Uterus (tissue), 4 donors: ENCODE results near the gene OR51L1. TPM values are rescaled to one million over a fixed set of nuclear protein-coding genes. Genes with fewer than 3 reads are reported as not detected.

Experiments used
- DNase-seq, 2 donors: peaks; one replicate each; pipeline ENCODE4 v3.0.0-alpha.2; 2019 to 2020
- H3K27ac ChIP-seq, 2 donors: fragments of 200-600 bp; sonication (generic); 1 replicate in 1 of 2; 2 replicates in 1 of 2; pipeline ENCODE4 v1.5.1; 2016 to 2018
- H3K27me3 ChIP-seq, 2 donors: fragments of 200-600 bp; sonication (generic); one replicate each; pipeline ENCODE4 v1.5.1; 2018 to 2019; ENCODE audit warnings: control low read depth in 1 of 2
- H3K36me3 ChIP-seq, 2 donors: fragments of 200-600 bp; sonication (generic); one replicate each; pipeline ENCODE4 v1.5.1; 2019; ENCODE audit warnings: control low read depth in 1 of 2
- H3K4me1 ChIP-seq, 2 donors: fragments of 200-600 bp; sonication (generic); one replicate each; pipeline ENCODE4 v1.5.1; 2018 to 2019; ENCODE audit warnings: control low read depth in 1 of 2
- H3K4me3 ChIP-seq, 2 donors: fragments of 200-600 bp; sonication (generic); 1 replicate in 1 of 2; 2 replicates in 1 of 2; pipeline ENCODE4 v1.5.1; 2018 to 2019; ENCODE audit warnings: mild to moderate bottlenecking in 1 of 2
- H3K9me3 ChIP-seq, 2 donors: fragments of 200-600 bp; sonication (generic); one replicate each; pipeline ENCODE4 v1.5.1; 2019; ENCODE audit warnings: control low read depth in 1 of 2
- POLR2A ChIP-seq, 2 donors: fragments of 450-650 bp; IDR thresholded peaks; one replicate each; pipeline ENCODE4 v1.6.1; 2016; ENCODE audit warnings: antibody characterized with exemption in 2 of 2, mild to moderate bottlenecking in 1 of 2, moderate library complexity in 1 of 2
- intact Hi-C: fragments of 100-400 bp; cut with DNase I; formaldehyde crosslinking; loops from one replicate; pipeline ENCODE4 v1.15.1; 2023; ENCODE audit warnings: low total_unique reads
- total RNA-seq, 4 donors: library from RNA; depleted of rRNA in 3 of 4; stranded (reverse); fragments of >200 nt in 3 of 4; gene quantifications; one replicate each; pipeline versions ENCODE4 v1.1.0 to v1.2.4, GENCODE V29; 2014 to 2023
- TF ChIP-seq, protein P1 (sequence below), 4 experiments: fragments of 200-600 bp in 2 of 4; fragments of 450-650 bp in 2 of 4; sonication (generic) in 2 of 4; IDR thresholded peaks; one replicate each; pipeline ENCODE4 v1.5.1; 2016 to 2019; ENCODE audit warnings: antibody characterized with exemption in 4 of 4, mild to moderate bottlenecking in 2 of 4, moderate library complexity in 1 of 4
- donor health status: DM: yes; HTN: yes; CAD: no.

OR51L1 gene
- total RNA-seq, 4 donors from 2014 or later, result not detected

DNA sequence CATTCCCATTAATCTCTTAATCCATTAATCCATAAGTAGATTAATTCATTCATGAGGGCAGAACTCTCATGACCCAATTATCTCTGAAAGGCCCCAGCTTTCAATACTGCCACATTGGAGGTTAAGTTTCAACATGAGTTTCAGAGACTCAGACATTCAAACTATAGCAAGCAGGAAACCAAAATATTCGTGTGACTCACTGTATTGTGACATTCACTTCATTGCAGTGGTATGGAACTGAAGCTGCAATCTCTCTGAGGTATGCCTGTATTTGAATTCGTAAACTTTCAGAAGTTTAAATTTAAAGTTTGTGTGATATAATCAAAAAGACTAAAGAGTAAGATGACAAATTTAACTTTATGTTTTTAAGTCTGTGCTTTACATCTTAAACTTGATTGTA is 48.7 kb downstream of the OR51L1 start:
- H3K9me3 ChIP-seq, result no peaks in the 10 kb centered on the region
- no peak for DNase-seq
- intact Hi-C loops, result no loop called here
- no peak overlapping the region for H3K4me3 ChIP-seq
- no peak overlapping the region for H3K27ac ChIP-seq
- H3K4me1 ChIP-seq, result no peaks in the 10 kb centered on the region
- H3K36me3 ChIP-seq, result no peaks in the 10 kb centered on the region
- no peaks in the 10 kb centered on the region for H3K27me3 ChIP-seq
- no peak for TF ChIP-seq POLR2A (IDR thresholded peaks at IDR 0.05)
- TF ChIP-seq, protein P1, sequence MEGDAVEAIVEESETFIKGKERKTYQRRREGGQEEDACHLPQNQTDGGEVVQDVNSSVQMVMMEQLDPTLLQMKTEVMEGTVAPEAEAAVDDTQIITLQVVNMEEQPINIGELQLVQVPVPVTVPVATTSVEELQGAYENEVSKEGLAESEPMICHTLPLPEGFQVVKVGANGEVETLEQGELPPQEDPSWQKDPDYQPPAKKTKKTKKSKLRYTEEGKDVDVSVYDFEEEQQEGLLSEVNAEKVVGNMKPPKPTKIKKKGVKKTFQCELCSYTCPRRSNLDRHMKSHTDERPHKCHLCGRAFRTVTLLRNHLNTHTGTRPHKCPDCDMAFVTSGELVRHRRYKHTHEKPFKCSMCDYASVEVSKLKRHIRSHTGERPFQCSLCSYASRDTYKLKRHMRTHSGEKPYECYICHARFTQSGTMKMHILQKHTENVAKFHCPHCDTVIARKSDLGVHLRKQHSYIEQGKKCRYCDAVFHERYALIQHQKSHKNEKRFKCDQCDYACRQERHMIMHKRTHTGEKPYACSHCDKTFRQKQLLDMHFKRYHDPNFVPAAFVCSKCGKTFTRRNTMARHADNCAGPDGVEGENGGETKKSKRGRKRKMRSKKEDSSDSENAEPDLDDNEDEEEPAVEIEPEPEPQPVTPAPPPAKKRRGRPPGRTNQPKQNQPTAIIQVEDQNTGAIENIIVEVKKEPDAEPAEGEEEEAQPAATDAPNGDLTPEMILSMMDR (IDR thresholded peaks at IDR 0.05), result no peak

DNA sequence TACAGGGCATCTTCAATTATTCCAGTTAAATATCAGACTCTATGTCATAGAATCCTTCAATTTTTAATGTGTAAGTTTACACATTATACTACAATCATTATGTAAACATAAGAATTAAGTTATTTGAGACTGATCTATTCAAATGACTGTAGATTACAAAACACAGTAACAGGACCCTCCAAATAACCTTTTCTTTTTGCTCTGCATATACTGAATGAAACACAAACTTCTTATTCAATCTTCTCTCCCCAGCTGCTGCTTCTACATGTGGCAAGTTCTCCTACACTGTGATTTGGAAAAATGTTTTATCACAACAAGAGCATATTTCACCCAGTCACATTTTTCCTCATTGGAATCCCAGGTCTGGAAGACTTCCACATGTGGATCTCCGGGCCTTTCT is 51.6 kb downstream of the OR51L1 start, which contains the start of gene OR52J3:
Gene OR52J3, plus strand, starts transcription at position 301 of the 400 bp plus-strand sequence. Its CDS starts 0 bp downstream, at position 301.
- DNase-seq, result no peak
- intact Hi-C loops, result no loop called here
- Histone ChIP-seq H3K27ac (no peak within 1 kb of the TSS), H3K36me3 (no peaks in the 10 kb centered on the region), H3K4me3 (no peak within 1 kb of the TSS), H3K4me1 (no peaks in the 10 kb centered on the region), H3K27me3 (no peaks in the 10 kb centered on the region), H3K9me3 (no peaks in the 10 kb centered on the region)
- no peak for TF ChIP-seq POLR2A (IDR thresholded peaks at IDR 0.05)
- TF ChIP-seq, protein P1 (IDR thresholded peaks at IDR 0.05), result no peak

DNA sequence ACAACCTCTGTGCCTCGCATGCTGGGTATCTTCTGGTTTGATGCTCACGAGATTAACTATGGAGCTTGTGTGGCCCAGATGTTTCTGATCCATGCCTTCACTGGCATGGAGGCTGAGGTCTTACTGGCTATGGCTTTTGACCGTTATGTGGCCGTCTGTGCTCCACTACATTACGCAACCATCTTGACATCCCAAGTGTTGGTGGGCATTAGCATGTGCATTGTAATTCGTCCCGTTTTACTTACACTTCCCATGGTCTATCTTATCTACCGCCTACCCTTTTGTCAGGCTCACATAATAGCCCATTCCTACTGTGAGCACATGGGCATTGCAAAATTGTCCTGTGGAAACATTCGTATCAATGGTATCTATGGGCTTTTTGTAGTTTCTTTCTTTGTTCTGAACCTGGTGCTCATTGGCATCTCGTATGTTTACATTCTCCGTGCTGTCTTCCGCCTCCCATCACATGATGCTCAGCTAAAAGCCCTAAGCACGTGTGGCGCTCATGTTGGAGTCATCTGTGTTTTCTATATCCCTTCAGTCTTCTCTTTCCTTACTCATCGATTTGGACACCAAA is 52.2 kb downstream of the OR51L1 start:
- no peak for DNase-seq
- Histone ChIP-seq H3K27ac (no peak overlapping the region), H3K9me3 (no peaks in the 10 kb centered on the region), H3K4me3 (no peak overlapping the region), H3K36me3 (no peaks in the 10 kb centered on the region), H3K4me1 (no peaks in the 10 kb centered on the region), H3K27me3 (no peaks in the 10 kb centered on the region)
- intact Hi-C loops, result no loop called here
- TF ChIP-seq, protein P1 (IDR thresholded peaks at IDR 0.05), result no peak
- no peak for TF ChIP-seq POLR2A (IDR thresholded peaks at IDR 0.05)

Other genes with a start within 250 kb of the OR51L1 start
- not detected for gene OR51F1, start 224.9 kb upstream of the OR51L1 start, total RNA-seq
- gene OR52R1, start 190.5 kb upstream of the OR51L1 start, total RNA-seq, result not detected
- gene OR51F2, start 173.5 kb upstream of the OR51L1 start, total RNA-seq, result not detected
- not detected for gene OR51S1, start 145.6 kb upstream of the OR51L1 start, total RNA-seq
- not detected for gene OR51T1, start 113.0 kb upstream of the OR51L1 start, total RNA-seq
- not detected for gene OR51A7, start 91.1 kb upstream of the OR51L1 start, total RNA-seq
- gene OR51G2, start 75.5 kb upstream of the OR51L1 start, total RNA-seq, result not detected
- gene OR51G1, start 70.5 kb upstream of the OR51L1 start, total RNA-seq, result not detected
- not detected for gene OR51A4, start 47.2 kb upstream of the OR51L1 start, total RNA-seq
- not detected for gene OR51A2, start 39.1 kb upstream of the OR51L1 start, total RNA-seq
- not detected for gene OR52J3, start 51.7 kb downstream of the OR51L1 start, total RNA-seq
- gene OR52E2, start 64.8 kb downstream of the OR51L1 start, total RNA-seq, result not detected
- gene OR52E1, start 74.7 kb downstream of the OR51L1 start, total RNA-seq, result not detected
- not detected for gene OR52A5, start 143.5 kb downstream of the OR51L1 start, total RNA-seq
- not detected for gene OR52A1, start 159.9 kb downstream of the OR51L1 start, total RNA-seq
- not detected for gene OR51V1, start 205.8 kb downstream of the OR51L1 start, total RNA-seq
- gene HBB, start 232.2 kb downstream of the OR51L1 start, total RNA-seq, result 1,000 to 10,000 TPM in 1 of 4 donors, 100 to 1,000 TPM in 2, 10 to 100 TPM in 1; 49.8 to 2,778 (median 273) TPM
- gene HBD, start 239.6 kb downstream of the OR51L1 start, total RNA-seq, result under 1 TPM in 1 of 4 donors, not detected in 3; 0.90 TPM